SHP77 (cell line): Measurements from ENCODE around the gene MGAT5.

Experiments used
- DNase-seq, 2 experiments: peaks; one replicate each; lab custom pipeline; 2025; lab: John Stamatoyannopoulos, UW

The MGAT5 gene

DNA sequence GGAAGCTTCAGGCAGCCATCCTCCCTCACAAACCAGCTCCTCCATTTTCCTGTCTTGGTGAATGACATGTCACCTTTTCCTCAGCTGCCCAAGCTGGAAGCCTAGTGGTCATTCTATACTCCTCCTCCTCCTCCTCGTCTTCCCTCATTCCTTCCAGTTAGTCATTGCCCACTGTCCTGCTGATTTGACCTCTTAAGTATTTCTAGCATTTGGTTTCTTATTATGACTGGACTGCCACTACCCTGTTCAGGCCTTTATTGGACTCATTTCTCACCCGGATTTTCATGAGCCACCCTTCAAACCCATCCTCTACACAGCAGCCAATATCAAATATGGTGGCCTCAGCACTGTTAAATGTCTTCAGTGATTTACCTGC, 21.9 kb upstream of the MGAT5 start:
- no peak for DNase-seq

DNA sequence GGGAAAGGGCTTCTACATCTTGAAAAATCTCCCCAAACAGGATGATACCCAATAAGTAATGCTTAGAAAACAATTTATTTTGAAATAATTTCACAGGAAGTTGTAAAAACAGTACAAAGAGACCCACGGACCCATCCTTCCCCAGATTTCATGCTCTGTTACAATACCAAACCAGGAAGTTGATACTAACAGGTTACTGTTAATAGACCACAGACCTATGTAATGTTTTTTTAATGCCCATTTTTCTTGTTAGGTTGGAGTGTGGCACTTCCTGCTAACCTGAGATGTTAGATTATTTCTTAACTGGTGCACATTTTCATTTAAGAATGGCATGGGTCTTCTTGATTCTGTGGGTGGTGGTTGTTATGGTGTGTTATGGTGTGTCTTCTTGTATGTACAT, 21.4 kb upstream of the MGAT5 start:
- no peak for DNase-seq

DNA sequence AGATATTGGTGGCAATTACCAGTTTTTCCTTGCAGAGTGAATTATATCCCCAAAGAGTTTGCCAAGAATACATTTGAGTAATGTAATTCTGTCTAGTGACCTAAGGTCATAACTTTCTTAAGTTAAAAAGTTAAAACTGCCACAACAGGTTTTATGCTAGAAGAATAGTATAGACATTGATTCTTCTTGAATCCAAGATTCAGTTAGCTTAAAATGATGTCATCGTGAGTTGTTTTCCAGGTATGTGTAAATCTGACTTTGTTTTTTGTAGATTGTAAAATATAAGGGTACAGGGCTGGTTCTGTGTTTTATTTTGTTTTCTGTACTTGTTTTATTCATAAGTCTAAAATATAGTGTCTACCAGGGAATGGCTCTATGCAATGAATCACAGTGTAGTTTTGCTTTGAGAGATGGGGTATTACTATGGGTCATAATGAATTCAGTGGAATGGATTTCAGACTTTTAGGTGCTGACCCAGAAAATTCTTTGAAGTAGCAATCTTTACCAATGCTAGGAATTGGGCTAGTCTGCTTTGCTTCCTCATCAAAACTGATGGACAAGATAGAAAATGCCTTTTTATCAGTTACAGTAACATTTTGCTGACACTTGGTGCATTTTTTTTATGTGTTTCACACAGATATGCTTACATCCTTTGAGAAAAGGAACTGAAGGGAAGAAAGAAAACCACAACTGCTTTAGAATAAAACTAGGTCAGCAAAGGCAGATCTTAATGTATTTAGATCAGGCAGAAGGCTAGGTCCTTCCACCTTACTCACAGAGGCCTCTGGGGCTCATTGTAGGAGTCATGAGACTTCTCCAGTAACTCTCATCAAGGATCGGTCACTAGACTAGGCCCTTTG, 20.8 kb upstream of the MGAT5 start:
- no peak for DNase-seq

DNA sequence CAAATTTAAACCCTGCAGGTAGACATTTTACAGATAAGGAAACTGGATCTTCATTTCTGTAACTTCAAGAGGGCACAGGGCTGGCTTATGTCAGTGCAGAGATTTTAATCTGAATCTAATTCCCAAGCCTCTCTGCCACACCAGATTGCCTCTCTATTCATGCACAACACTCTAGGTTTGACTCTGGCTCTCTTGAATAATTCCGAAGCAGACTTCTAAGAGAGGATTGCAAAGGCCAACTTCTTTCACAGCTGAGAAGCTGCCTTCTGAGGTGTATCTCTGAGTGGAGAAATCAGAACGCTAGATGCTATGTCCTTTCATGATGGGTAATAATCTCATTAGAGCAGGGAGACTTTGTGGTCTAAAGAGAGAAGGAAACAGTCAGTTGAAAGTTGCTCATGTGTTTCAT, 20.1 kb upstream of the MGAT5 start:
- no peak for DNase-seq

DNA sequence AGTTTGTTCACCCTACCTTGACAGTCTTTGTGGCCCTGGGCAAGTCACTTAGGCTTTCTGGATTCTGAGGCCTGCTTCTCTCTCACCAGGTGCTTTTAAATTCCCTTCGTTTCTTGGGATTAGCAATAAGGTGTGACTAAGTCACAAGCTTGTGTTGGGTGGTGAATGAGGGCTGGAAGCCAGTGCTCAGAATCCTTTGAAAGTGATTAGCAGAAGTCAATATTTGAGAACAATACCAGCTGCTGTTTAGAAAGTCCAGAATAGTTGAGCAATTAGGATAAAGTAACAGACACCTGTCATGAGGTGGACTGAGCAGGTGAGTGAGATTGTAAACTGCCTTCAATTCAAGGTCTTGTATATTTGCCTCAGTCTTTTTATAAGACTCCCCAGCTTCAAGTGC, 19.3 kb upstream of the MGAT5 start:
- no peak for DNase-seq

DNA sequence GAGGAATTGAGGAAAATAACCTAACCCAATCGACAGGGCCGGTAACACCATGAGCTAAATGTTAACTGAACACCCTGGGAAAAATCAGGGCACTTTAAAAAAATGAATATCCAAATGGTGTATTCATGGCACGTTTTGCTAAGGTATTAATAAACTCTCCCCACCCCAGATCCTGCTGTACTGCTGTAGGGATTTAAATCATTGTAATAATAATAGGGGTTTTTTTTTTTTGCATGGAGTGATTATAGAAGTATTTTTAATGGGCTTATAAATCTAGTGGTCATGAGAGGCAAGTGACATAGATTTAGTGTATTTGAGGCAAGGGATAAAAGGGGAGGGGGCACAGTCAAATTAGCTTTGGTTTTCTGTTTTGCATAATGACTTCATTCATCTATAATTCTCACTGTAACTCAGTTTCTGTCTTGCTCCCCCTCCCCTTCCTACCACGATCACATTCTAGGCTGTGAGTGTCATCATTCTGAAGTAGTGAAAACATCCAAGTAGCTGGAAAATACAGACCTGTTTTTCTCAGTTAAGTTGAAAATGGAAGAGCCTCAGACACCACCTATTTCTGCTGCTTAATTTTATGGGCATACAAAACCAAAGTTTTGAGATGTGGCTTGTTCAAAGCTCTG, 18.2 kb upstream of the MGAT5 start:
- no peak for DNase-seq

DNA sequence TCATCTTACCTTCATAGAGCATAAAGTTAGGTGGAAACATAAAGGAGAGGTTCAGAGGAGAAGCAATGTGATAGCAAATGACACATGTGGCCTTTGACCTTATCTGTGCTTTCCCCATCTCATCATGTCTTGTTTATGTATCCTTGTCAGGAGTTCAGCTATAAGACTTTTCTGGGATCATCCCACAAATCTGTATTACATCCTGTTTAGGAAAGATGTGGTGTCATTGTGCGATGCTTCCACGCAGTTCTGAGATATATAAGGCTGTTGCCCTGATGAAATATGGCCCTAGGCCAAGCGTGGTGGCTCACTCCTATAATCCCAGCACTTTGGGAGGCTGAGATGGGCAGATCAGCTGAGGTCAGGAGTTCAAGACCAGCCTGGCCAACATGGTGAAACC, 15.5 kb upstream of the MGAT5 start:
- no peak for DNase-seq

DNA sequence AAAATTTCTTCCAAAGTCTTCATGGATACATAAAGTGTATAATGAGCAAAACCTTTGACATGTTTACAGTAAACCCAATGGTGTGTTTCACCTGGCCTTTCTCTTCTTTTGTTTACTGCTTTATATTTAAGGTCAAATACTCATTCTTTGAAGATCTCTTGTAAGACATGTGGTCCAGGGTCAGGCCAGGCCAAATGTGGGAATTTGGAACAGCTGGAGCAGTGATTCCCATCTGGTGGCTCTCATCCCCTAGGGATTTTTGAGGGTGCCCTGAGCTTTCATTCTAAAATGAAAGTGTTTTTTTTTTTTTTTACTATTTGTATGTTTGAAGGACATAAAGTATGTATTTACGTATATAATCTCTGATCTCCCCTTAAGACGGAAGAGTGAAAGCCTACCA, 13.8 kb upstream of the MGAT5 start:
- DNase-seq = no peak

DNA sequence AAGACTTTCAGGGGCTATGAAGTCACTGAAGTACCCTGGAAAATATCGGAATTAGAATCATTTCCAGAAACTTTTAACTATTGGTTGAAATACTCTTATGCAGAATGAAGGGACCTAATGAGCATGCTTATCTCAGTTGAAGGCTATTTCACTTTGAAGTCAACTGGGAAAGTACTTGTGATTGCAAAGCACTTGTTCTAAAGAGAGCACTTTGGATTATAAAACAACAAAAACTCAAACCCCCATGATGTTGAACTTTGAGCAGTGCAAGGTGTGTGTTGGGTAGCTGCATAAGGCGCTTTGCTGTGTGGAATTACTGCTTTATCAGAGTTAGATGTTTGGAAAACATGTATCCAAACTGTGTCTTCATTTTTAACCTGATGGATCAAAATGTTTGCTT, 12.0 kb upstream of the MGAT5 start:
- DNase-seq = no peak

DNA sequence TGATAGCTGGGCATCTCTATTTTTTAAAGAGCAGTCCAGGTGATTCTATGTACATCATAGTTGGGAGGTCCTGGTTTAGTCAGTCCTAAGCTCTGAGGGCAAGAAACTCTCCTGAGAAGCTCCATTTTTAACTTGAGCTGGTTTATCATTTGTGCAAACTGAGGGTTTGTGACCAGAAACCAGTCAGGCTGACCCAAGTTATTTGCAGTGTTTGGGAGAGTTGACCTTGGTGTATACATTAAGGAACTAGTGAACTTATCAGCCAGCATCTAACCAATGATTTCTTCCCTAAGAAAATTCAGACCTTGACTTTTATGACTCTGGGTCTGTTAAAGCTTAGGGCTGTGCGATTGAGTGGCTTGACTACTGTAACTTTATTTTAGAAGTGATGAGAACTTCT, 10.6 kb upstream of the MGAT5 start:
- no peak for DNase-seq

DNA sequence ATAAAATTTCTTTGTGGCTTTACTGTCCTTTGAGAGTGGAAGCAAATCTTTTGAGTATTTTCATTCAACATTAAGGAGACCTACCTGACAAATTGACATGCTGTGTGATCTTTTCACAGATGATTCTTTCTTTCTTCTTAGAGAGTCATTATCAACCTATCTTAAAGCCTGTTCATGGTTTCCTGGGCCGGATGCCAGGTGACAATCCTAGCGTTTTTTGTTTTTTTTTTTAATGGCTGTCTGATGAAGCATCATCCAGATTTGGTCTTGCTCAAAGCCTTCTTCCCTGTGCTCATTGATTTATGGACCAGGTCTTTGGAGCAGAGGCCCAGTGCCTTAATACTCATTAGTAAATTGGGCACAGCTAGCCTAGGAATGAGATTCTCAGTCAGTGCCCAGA, 9.8 kb upstream of the MGAT5 start:
- no peak for DNase-seq

DNA sequence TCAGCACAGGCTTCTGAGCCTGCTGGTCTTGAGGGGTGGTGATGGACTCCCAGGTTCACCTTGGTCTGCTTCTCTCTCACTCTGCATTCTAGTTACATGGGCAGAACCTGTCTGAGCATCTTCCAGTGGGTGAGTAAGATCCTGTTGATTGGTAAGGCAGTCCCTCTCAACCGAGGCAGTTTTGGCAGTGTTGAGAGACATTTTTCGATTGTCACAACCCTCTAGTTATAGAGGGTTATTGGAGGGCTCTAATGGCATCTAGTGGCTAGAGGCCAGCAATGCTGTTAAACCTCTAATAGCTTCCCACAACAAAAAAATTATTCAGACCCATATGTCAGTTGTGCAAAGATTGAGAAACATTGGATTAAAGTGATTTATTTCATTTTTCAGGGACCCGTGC, 9.3 kb upstream of the MGAT5 start:
- no peak for DNase-seq

DNA sequence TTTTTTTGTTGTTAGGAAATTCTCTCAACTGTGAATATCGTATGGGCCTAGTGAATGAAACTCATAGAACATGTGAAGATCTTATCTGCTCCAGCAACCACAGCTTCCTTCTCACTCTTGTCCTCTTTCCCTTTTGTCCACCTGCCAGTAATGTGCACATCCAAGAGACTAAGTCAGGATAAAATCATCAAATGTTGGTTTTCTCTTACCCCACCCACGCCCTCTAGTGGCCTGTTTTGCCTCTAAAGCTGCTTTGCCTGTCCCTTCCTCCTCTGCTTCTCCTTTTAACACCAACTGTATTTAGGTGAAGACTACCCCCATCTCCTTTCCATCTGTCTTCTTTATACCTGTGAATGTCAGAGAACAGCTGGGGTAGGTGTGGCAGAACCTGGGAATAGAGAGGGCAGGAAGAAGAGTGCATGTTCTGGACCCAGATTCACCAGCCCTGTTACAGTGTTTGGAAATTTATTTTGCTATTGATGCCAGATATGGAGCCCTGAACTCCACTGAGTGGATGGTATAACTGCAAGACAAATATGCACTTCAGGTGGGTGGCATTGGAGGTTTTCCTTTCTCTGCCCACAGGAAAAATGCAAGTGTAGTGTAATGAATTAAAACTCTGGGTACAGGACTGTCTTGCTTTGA, 8.4 kb upstream of the MGAT5 start:
- DNase-seq = peak; percentile 12 to 58

DNA sequence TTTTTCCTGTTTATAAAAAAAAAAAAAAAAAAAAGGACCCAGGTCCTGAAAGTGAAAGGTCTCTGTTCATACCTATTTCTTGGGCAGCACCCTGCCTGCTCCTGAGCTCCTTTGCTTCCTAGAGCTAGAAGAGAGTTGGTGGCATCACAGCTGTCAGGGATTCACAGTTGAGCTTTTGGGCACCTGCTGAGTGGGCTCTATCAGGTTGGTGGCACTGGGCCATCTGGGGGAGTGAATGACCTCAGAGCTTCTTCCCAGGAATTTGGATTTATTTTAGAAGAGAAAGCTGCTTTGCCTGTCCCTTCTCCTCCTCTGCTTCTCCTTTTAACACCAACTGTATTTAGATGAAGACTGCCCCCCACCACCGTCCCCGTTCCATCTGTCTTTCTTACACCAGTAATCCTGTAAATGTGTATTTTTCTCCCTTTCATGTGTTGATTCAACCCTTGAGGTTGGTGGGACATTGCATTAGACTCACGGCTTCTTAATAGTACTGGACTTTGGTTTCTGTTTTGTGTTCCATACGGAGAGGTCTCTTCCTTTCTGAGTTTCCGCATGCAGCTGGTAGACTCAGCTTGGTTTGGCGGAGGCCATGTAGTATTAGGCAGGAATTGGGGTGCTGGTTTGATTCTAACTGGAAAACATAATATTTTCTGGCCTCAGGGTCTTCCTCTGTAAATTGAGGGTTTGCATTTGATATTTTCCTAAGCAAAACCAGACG, 7.6 kb upstream of the MGAT5 start:
- DNase-seq = no peak

DNA sequence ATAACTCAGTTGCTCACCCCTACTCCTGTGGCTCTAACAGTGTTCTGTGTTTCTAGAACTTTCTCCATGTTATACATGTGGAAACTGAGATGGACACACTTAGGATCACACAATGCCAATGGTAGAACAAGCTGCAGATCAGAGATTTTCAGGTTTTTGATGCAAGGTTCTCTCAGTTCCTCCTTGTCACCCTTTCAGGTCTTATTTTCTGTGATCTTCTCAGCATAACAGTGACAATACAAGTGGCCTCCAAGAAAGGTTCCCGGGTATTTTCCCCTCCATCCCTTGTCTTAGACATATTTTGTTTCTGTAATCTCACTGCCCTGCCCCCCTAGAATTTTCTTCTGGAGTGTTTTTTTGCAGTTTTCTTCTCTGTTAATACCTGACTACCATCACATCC, 6.2 kb upstream of the MGAT5 start:
- no peak for DNase-seq

DNA sequence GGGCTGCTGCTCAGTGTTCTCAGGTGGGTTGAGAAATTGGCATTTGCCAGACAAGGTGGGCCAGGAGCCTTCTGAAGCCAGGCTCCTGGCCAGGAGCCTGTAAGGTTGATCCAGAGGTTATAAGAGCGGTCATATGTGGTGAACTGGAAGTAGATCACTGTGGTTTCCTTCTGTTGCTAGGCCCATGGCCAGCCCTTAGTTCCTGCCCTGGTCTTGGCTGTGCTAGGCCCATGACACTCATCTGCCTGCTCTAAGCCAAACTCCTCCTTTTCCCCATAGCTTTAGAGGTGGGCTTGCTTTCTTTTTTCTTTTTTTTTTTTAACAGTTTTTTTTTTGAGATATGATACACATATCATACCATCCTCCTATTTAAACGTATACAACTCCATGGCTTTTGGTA, 5.0 kb upstream of the MGAT5 start:
- no peak for DNase-seq

DNA sequence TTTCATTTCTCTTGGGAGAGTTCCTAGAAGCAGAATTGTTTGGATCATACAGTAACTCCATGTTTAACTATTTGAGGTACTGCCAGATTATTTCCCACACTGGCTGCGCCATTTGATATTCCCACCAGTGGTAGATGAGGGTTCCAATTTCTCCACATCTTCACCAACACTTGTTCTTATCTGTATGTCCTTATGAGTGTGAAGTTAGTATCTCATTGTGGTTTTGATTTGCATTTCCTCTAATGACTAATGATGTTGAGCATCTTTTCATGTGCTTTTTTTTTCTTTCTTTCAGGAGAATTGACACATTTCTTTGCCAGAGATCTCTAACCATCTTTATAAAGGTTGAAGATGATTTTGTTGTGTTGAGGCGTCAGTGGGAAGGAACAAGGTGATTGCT, 4.1 kb upstream of the MGAT5 start:
- no peak for DNase-seq

DNA sequence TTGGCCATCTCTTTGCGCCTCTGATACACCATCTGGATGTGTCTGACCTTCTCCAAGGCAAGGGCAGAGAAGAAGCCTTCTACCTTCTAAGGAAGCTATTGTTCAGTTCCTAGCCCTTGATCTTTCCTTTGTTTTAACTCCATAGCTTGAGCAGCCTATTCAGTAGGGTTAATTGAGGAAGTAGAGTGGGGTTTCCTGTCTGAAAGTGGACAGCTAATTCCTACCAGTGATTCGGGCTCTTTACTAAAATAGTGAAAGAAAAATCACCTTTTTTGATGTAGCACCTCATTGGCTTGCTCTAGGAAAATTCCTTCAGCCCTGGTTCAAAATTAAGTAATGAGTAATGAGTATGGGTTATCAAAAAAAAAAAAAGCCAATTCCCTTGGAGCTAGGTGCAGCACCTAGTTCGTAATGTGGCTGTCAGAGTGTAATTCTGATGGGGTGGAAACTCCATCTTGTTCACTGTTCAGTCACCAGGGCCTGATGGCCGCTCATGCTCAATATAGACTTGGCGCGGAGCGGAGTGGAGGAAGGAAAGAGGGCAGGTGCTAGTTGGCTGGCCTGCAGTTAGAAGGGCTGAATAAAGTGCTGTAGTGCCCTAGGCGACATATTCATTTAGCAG, 2.9 kb upstream of the MGAT5 start:
- no peak for DNase-seq

DNA sequence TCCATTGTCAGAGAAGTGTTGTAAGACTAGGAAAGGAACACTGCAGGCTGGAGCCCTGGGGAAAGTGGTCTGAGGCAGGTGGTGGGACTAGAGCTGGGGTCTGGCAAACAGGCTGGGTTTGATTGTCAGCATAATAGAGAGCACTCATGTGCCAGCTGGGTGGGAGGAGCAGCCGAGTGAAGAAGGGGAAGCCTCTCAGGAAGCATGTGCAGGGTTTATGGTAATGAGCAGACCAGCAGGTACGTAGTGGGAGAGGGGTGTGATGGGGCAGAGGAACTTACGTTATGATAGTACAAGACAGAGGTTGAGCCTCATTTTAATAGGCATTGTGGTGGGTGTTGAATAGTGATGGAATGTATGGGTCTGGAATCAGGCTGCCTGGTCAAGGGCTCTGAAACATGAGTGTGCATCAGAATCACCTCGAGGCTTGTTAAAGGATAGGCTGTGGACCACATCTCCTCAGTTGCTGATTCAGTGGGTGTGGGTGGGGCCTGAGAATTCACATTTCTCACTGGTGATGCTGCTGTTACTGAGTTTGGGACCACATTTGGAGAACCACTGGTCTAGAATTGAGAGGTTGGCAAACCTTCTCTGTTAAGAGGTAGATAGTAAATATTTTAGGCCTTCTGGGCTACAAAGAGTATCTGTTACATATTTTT, 1.7 kb upstream of the MGAT5 start:
- peak; percentile 9 to 58 for DNase-seq

DNA sequence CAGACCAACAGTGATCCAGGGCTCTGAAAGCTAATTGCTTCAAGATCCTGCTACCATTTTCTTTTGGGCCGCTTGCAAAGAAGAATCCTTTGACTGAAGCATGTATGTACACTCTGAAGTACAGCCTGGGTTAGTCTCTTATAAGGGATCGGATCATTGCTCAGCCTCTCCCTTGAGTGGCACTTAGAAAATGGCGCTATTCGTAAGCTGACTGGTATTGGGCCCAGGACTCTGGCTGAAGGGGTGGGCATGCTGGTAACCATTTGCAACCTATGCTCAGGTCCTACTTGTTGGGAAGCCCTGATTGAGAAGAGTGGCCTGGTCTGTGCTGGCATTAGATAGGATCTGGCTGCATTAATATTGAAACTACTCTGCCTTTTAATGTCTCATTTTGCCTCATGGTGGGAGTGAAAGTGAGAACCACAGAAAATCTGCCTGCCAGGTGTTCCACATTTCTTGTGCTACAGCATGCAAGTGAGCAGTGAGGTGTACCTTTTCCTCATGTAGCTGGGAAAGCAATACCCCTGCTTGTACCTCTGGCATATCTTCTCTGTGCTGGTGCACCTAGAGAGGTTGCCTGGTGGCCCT, 661 bp upstream of the MGAT5 start:
- no peak for DNase-seq

DNA sequence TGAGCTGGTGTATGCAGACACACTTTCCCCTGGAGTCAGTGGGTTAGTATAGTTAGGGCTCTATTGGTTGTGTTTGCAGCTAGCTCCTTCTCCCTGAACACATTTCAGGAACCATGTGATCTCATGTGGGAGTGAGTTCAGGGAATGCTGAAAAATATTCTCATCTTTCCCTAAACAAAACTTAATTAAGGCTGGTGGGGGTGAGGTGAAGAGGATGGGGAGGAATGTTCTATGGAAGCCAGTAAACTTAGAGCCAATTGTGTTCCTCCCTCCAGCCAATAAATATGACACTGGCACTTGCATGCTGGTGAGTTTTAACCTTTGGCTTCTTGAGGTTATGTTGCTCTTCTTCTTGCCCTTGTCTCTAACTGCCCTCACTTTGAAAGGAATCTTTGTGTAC, 952 bp downstream of the MGAT5 start:
- no peak for DNase-seq
